ENCODE data around the gene SLC8A3.

Gene SLC8A3

DNA sequence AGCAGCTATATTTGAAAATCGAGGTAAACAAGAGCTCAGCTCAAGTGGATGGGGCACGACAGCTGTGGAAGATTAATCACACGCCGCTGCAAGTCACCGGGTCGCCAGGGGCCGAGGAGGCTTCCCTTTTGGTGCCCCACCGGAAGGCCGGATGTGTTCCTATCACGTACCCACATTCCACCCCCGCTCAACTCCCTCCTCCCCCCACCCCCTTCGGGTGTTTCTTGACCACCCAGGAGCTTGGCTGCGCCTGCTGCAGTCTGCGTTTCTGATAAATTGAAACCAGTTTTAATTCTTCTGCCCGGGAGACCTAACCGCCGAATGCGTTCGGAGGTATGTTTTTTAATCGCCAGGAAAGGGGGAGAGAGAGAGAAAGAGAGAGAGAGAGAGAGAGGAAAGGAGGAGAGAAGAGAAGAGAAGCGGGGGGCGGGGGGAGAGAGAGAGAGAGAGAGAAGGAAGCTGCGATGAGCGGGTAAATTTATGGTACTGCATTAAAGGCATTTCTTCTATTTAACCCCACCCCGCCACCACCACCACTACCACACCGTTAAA, 1.8 kb downstream of the SLC8A3 start:
- Histone ChIP-seq H4K91ac (ENCODE audit: low read depth, low read length) (no peak overlapping the region), H2AK5ac (ENCODE audit: low read length) (no peak overlapping the region), H3K4me3 (ENCODE audit: low read depth, low read length) (no peak overlapping the region), H3K79me1 (ENCODE audit: low read length) (no peaks in the 10 kb centered on the region), H4K8ac (ENCODE audit: low read depth, low read length) (no peak overlapping the region), H3K36me3 (ENCODE audit: control insufficient read depth in 1 of 2, insufficient read depth in 2 of 2, low read length in 2 of 2) (no peaks in the 10 kb centered on the region), H2BK5ac (ENCODE audit: low read depth, low read length, poor library complexity) (no peak overlapping the region), H3K27me3 (ENCODE audit: insufficient read depth, low read length) (peaks cover 34% of the 10 kb centered on the region), H3K23ac (ENCODE audit: low read length) (no peak overlapping the region), H2BK12ac (ENCODE audit: low read length) (no peak overlapping the region), H2AFZ (ENCODE audit: insufficient read depth, low read length, poor library complexity) (no peak overlapping the region), H3K18ac (ENCODE audit: low read length) (no peak overlapping the region), H3K4me2 (ENCODE audit: low read length) (peak overlapping the region; percentile 88), H3K9me3 (ENCODE audit: insufficient read depth, low read depth, low read length) (peaks cover 4% of the 10 kb centered on the region), H3K14ac (ENCODE audit: low read length) (no peak overlapping the region), H4K12ac (ENCODE audit: low read depth, low read length) (no peak overlapping the region), H2BK120ac (ENCODE audit: insufficient read depth, low read length, poor library complexity) (no peak overlapping the region), H3K27ac (ENCODE audit: low read depth, low read length) (no peak overlapping the region), H3K4ac (ENCODE audit: low read depth, low read length) (no peak overlapping the region), H3K4me1 (ENCODE audit: control insufficient read depth in 1 of 2, insufficient read depth in 2 of 2, low read length in 2 of 2) (peaks cover 11 to 20% of the 10 kb centered on the region in 2 experiments), H3K9ac (ENCODE audit: low read length) (no peak overlapping the region), H3K79me2 (ENCODE audit: control insufficient read depth, insufficient read depth, low read length, poor library complexity) (no peaks in the 10 kb centered on the region)
- DNase-seq: no peak
- no CpG with 5 or more reads among the region's 26 CpGs for WGBS (ENCODE audit: extremely low coverage, insufficient coverage, insufficient read length)

DNA sequence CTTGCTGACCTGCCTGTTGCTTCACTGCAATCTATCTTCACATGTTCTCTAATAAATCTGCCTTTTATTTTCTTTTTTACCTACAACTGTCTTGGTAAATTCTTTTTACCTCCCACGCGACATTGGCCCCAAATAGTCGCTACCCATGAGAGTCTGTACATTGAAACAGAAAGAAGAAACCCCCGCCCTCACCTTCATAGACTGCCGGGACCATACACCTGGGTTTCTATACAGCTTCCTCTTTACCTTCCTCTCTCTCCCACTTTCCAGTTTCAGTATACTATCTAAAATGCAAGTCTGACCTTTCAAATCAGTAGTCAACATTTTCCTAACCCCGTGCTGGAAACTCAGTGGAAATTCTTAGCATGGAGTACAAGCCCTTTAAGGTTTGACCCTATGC, 4.8 kb downstream of the SLC8A3 start:
- no peak overlapping the region for H2AFZ ChIP-seq (ENCODE audit: insufficient read depth, low read length, poor library complexity)
- peaks cover 24% of the 10 kb centered on the region for H3K27me3 ChIP-seq (ENCODE audit: insufficient read depth, low read length)
- peaks cover 7 to 15% of the 10 kb centered on the region in 2 experiments for H3K4me1 ChIP-seq (ENCODE audit: control insufficient read depth in 1 of 2, insufficient read depth in 2 of 2, low read length in 2 of 2)
- no peak overlapping the region for H2BK12ac ChIP-seq (ENCODE audit: low read length)
- no peaks in the 10 kb centered on the region for H3K36me3 ChIP-seq (ENCODE audit: control insufficient read depth in 1 of 2, insufficient read depth in 2 of 2, low read length in 2 of 2)
- H4K8ac ChIP-seq (ENCODE audit: low read depth, low read length): no peak overlapping the region
- H3K4me3 ChIP-seq (ENCODE audit: low read depth, low read length): no peak overlapping the region
- no peak overlapping the region for H3K4me2 ChIP-seq (ENCODE audit: low read length)
- H3K27ac ChIP-seq (ENCODE audit: low read depth, low read length): no peak overlapping the region
- no peak overlapping the region for H3K23ac ChIP-seq (ENCODE audit: low read length)
- no peak overlapping the region for H4K91ac ChIP-seq (ENCODE audit: low read depth, low read length)
- no CpG with 5 or more reads among the region's 6 CpGs for WGBS (ENCODE audit: extremely low coverage, insufficient coverage, insufficient read length)
- no peak overlapping the region for H3K4ac ChIP-seq (ENCODE audit: low read depth, low read length)
- H3K18ac ChIP-seq (ENCODE audit: low read length): no peak overlapping the region
- H2BK120ac ChIP-seq (ENCODE audit: insufficient read depth, low read length, poor library complexity): no peak overlapping the region
- no peak overlapping the region for H2BK5ac ChIP-seq (ENCODE audit: low read depth, low read length, poor library complexity)
- H3K79me2 ChIP-seq (ENCODE audit: control insufficient read depth, insufficient read depth, low read length, poor library complexity): no peaks in the 10 kb centered on the region
- H3K14ac ChIP-seq (ENCODE audit: low read length): no peak overlapping the region
- DNase-seq: no peak
- no peak overlapping the region for H4K12ac ChIP-seq (ENCODE audit: low read depth, low read length)
- no peak overlapping the region for H3K9ac ChIP-seq (ENCODE audit: low read length)
- no peaks in the 10 kb centered on the region for H3K79me1 ChIP-seq (ENCODE audit: low read length)
- peaks cover 4% of the 10 kb centered on the region for H3K9me3 ChIP-seq (ENCODE audit: insufficient read depth, low read depth, low read length)
- H2AK5ac ChIP-seq (ENCODE audit: low read length): no peak overlapping the region

DNA sequence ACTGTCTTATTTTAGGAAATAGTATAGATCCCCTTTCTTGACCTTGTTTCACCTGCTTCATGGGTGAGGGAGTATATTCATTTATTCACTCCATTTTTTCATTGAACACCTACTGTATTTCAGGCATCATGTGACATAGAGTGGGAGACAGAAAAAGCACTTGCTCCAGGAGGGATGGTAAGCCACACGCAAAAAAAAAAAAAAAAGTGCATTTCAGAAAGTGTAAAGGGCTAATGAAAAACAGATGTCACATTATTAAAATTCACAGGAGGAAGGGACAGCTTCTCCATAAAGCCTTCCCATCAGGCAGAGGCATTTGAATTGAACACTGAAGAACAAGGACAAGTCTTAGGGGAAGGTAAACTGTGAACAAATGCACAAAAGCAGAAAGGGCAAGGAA, 7.5 kb downstream of the SLC8A3 start:
- Histone ChIP-seq H2BK12ac (ENCODE audit: low read length) (no peak overlapping the region), H2BK5ac (ENCODE audit: low read depth, low read length, poor library complexity) (no peak overlapping the region), H3K18ac (ENCODE audit: low read length) (no peak overlapping the region), H3K4ac (ENCODE audit: low read depth, low read length) (no peak overlapping the region), H3K79me1 (ENCODE audit: low read length) (no peaks in the 10 kb centered on the region), H3K14ac (ENCODE audit: low read length) (no peak overlapping the region), H4K91ac (ENCODE audit: low read depth, low read length) (no peak overlapping the region), H3K27ac (ENCODE audit: low read depth, low read length) (no peak overlapping the region), H3K27me3 (ENCODE audit: insufficient read depth, low read length) (peaks cover 2% of the 10 kb centered on the region), H2BK120ac (ENCODE audit: insufficient read depth, low read length, poor library complexity) (no peak overlapping the region), H2AFZ (ENCODE audit: insufficient read depth, low read length, poor library complexity) (no peak overlapping the region), H3K4me3 (ENCODE audit: low read depth, low read length) (no peak overlapping the region), H2AK5ac (ENCODE audit: low read length) (no peak overlapping the region), H3K36me3 (ENCODE audit: control insufficient read depth in 1 of 2, insufficient read depth in 2 of 2, low read length in 2 of 2) (no peaks in the 10 kb centered on the region), H3K4me1 (ENCODE audit: control insufficient read depth in 1 of 2, insufficient read depth in 2 of 2, low read length in 2 of 2) (no peaks in the 10 kb centered on the region), H3K4me2 (ENCODE audit: low read length) (no peak overlapping the region), H4K8ac (ENCODE audit: low read depth, low read length) (no peak overlapping the region), H3K9ac (ENCODE audit: low read length) (no peak overlapping the region), H3K23ac (ENCODE audit: low read length) (no peak overlapping the region), H3K79me2 (ENCODE audit: control insufficient read depth, insufficient read depth, low read length, poor library complexity) (no peaks in the 10 kb centered on the region), H3K9me3 (ENCODE audit: insufficient read depth, low read depth, low read length) (no peaks in the 10 kb centered on the region), H4K12ac (ENCODE audit: low read depth, low read length) (no peak overlapping the region)
- DNase-seq: no peak
- WGBS (ENCODE audit: extremely low coverage, insufficient coverage, insufficient read length): no CpG with 5 or more reads among the region's 1 CpG

- H3K27me3 ChIP-seq (ENCODE audit: insufficient read depth, low read length): no peaks in the 10 kb centered on the region
Measured at GRCh38 chr14:70180718-70181117, 8.0 kb downstream of the SLC8A3 start.

More at GRCh38 chr14:70180718-70181117, 8.0 kb downstream of the SLC8A3 start:
- H2BK120ac ChIP-seq (ENCODE audit: insufficient read depth, low read length, poor library complexity): no peak overlapping the region
- H3K36me3 ChIP-seq (ENCODE audit: control insufficient read depth in 1 of 2, insufficient read depth in 2 of 2, low read length in 2 of 2): no peaks in the 10 kb centered on the region
- H3K23ac ChIP-seq (ENCODE audit: low read length): no peak overlapping the region
- H3K27ac ChIP-seq (ENCODE audit: low read depth, low read length): no peak overlapping the region
- no peak for DNase-seq
- H2BK12ac ChIP-seq (ENCODE audit: low read length): no peak overlapping the region
- H4K12ac ChIP-seq (ENCODE audit: low read depth, low read length): no peak overlapping the region
- no peaks in the 10 kb centered on the region for H3K4me1 ChIP-seq (ENCODE audit: control insufficient read depth in 1 of 2, insufficient read depth in 2 of 2, low read length in 2 of 2)
- no peaks in the 10 kb centered on the region for H3K79me1 ChIP-seq (ENCODE audit: low read length)
- no peak overlapping the region for H4K91ac ChIP-seq (ENCODE audit: low read depth, low read length)
- no peak overlapping the region for H3K9ac ChIP-seq (ENCODE audit: low read length)
- H3K79me2 ChIP-seq (ENCODE audit: control insufficient read depth, insufficient read depth, low read length, poor library complexity): no peaks in the 10 kb centered on the region
- H2AK5ac ChIP-seq (ENCODE audit: low read length): no peak overlapping the region
- no peak overlapping the region for H3K18ac ChIP-seq (ENCODE audit: low read length)
- no peaks in the 10 kb centered on the region for H3K9me3 ChIP-seq (ENCODE audit: insufficient read depth, low read depth, low read length)
- H2BK5ac ChIP-seq (ENCODE audit: low read depth, low read length, poor library complexity): no peak overlapping the region
- no peak overlapping the region for H2AFZ ChIP-seq (ENCODE audit: insufficient read depth, low read length, poor library complexity)
- H4K8ac ChIP-seq (ENCODE audit: low read depth, low read length): no peak overlapping the region
- H3K4ac ChIP-seq (ENCODE audit: low read depth, low read length): no peak overlapping the region
- WGBS (ENCODE audit: extremely low coverage, insufficient coverage, insufficient read length): no CpG with 5 or more reads among the region's 1 CpG
- no peak overlapping the region for H3K4me2 ChIP-seq (ENCODE audit: low read length)
- no peak overlapping the region for H3K14ac ChIP-seq (ENCODE audit: low read length)
- no peak overlapping the region for H3K4me3 ChIP-seq (ENCODE audit: low read depth, low read length)
